HL-60 (cell line): ENCODE results near the gene CAMKMT.

Experiments
- DNase-seq, 2 experiments: peaks; one replicate each; pipeline ENCODE4 v3.0.0-alpha.2; 2010 to 2020; ENCODE audit warnings: low read depth in 1 of 2, low spot score in 1 of 2
- H3K27ac ChIP-seq: fragments of 250-450 bp; sonication (Bioruptor Pico); replicated peaks from 2 replicates; pipeline ENCODE4 v1.5.1; 2020; ENCODE audit warnings: mild to moderate bottlenecking, moderate library complexity
- H3K27me3 ChIP-seq: fragments of 250-450 bp; sonication (Bioruptor Pico); 2 replicates; pipeline ENCODE4 v1.5.1; 2021; ENCODE audit warnings: mild to moderate bottlenecking, moderate library complexity; ENCODE audit not compliant: insufficient read depth, poor library complexity, severe bottlenecking
- H3K4me3 ChIP-seq: replicated peaks from 2 replicates; pipeline ENCODE4 v1.5.1; 2011; ENCODE audit warnings: mild to moderate bottlenecking, control low read depth, low read length; ENCODE audit not compliant: insufficient read depth
- GABPA ChIP-seq: IDR thresholded peaks from 2 replicates; pipeline ENCODE4 v1.6.1; 2012; ENCODE audit warnings: low read depth
- POLR2AphosphoS5 ChIP-seq: IDR thresholded peaks from 2 replicates; pipeline ENCODE4 v1.6.1; 2012; ENCODE audit warnings: low read depth
- SPI1 ChIP-seq: IDR thresholded peaks from 2 replicates; pipeline ENCODE4 v1.6.1; 2012; ENCODE audit warnings: low read depth, mild to moderate bottlenecking, borderline replicate concordance
- TF ChIP-seq, protein P1 (sequence below): IDR thresholded peaks from one replicate; pipeline ENCODE4 v1.5.1; 2011; ENCODE audit warnings: low read length, control low read depth, inconsistent platforms; ENCODE audit not compliant: insufficient read depth
- TF ChIP-seq, protein P2 (sequence below): IDR thresholded peaks from 2 replicates; pipeline ENCODE4 v1.6.1; 2012; ENCODE audit warnings: low read depth; ENCODE audit not compliant: insufficient replicate concordance

Gene CAMKMT

DNA sequence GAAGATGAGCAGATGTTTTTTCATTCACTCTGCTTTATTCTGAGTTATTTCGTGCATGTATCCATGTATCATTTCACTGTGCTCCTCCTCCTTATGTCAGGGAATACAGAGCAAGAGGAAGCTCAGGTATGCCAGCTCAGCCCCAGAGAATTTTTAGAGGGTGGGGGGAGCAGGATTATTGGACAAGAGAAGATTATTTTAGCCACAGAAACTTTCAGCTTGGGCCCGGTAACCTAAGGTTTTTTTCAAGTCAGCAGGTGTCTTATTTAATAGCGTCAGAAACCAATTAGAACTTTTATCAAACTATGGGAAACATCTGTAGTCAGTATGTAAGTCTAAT, 346.9 kb downstream of the CAMKMT start:
- H3K27me3 ChIP-seq, result no peaks in the 10 kb centered on the region
- TF ChIP-seq GABPA (no peak), POLR2AphosphoS5 (no peak), SPI1 (no peak)
- TF ChIP-seq, protein P1, sequence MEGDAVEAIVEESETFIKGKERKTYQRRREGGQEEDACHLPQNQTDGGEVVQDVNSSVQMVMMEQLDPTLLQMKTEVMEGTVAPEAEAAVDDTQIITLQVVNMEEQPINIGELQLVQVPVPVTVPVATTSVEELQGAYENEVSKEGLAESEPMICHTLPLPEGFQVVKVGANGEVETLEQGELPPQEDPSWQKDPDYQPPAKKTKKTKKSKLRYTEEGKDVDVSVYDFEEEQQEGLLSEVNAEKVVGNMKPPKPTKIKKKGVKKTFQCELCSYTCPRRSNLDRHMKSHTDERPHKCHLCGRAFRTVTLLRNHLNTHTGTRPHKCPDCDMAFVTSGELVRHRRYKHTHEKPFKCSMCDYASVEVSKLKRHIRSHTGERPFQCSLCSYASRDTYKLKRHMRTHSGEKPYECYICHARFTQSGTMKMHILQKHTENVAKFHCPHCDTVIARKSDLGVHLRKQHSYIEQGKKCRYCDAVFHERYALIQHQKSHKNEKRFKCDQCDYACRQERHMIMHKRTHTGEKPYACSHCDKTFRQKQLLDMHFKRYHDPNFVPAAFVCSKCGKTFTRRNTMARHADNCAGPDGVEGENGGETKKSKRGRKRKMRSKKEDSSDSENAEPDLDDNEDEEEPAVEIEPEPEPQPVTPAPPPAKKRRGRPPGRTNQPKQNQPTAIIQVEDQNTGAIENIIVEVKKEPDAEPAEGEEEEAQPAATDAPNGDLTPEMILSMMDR, result no peak
- TF ChIP-seq, protein P2, sequence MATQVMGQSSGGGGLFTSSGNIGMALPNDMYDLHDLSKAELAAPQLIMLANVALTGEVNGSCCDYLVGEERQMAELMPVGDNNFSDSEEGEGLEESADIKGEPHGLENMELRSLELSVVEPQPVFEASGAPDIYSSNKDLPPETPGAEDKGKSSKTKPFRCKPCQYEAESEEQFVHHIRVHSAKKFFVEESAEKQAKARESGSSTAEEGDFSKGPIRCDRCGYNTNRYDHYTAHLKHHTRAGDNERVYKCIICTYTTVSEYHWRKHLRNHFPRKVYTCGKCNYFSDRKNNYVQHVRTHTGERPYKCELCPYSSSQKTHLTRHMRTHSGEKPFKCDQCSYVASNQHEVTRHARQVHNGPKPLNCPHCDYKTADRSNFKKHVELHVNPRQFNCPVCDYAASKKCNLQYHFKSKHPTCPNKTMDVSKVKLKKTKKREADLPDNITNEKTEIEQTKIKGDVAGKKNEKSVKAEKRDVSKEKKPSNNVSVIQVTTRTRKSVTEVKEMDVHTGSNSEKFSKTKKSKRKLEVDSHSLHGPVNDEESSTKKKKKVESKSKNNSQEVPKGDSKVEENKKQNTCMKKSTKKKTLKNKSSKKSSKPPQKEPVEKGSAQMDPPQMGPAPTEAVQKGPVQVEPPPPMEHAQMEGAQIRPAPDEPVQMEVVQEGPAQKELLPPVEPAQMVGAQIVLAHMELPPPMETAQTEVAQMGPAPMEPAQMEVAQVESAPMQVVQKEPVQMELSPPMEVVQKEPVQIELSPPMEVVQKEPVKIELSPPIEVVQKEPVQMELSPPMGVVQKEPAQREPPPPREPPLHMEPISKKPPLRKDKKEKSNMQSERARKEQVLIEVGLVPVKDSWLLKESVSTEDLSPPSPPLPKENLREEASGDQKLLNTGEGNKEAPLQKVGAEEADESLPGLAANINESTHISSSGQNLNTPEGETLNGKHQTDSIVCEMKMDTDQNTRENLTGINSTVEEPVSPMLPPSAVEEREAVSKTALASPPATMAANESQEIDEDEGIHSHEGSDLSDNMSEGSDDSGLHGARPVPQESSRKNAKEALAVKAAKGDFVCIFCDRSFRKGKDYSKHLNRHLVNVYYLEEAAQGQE, result no peak
- DNase-seq, result no peak
- H3K4me3 ChIP-seq, result no peak overlapping the region
- no peak overlapping the region for H3K27ac ChIP-seq

DNA sequence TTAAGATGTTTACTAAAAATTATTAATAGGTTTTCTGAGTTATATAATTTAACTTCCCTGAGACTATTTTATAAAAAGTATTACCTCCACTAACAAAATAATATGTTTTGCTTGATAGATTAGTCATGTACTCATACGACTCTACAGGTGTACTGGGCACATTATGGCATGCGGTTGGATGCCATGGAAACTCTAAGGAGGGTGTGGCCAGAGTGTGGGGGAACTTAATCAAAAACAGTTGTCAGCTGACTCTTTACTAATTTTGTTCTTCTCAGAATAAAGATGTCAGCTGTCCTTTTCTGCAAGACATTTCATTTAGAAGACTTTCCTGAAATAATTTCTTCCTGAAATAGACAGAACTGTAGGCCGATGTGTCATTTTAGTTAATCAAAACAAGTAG, 351.4 kb downstream of the CAMKMT start:
- H3K4me3 ChIP-seq, result no peak overlapping the region
- DNase-seq, result no peak
- H3K27me3 ChIP-seq, result no peaks in the 10 kb centered on the region
- H3K27ac ChIP-seq, result no peak overlapping the region
- TF ChIP-seq GABPA, result no peak
- TF ChIP-seq, protein P1, result no peak
- no peak for TF ChIP-seq SPI1
- TF ChIP-seq, protein P2, result no peak
- TF ChIP-seq POLR2AphosphoS5, result no peak

DNA sequence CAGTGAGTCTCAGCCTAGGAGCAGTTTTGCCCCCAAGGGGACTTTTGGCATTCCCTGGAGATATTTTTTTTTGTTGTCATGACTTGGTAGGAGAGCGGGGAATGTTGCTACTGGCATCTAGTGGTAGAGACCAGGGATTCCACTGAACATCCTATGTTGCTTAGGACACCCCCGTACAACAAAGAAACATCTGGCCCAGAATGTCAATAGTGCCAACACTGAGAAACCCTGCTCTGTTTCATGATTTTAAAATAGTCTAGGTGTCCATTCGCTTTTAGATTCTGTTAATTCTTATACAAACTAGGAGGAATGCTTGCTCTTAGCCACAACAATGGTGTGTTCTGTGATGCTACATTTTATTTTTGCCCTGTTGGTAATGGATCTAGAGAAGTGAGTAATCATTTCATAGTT, 353.9 kb downstream of the CAMKMT start:
- no peak overlapping the region for H3K4me3 ChIP-seq
- no peak for DNase-seq
- no peaks in the 10 kb centered on the region for H3K27me3 ChIP-seq
- no peak overlapping the region for H3K27ac ChIP-seq
- TF ChIP-seq, protein P1, result no peak
- no peak for TF ChIP-seq SPI1
- no peak for TF ChIP-seq GABPA
- TF ChIP-seq, protein P2, result no peak
- TF ChIP-seq POLR2AphosphoS5, result no peak
